Stimulated activated naive B cell treated with anti-CD40 and anti-IgM and Interleukin-4, amounts not matched to agents 10 μg/mL and 1 μg/mL and 100 μg/mL, for 72 hours (primary cell): ENCODE results near the gene SLC5A10.
"Not testable (repeated sequence)": the region's sequence is repeated elsewhere in the genome, so short reads cannot be mapped to it uniquely, and the experiment has no call there.

Experiments used
- ATAC-seq, 2 donors: fragments of 150-1000 bp; cut with Tn5 transposase; replicated peaks; 2 replicates each; pipeline ENCODE4 v1.10.0; 2021; ENCODE audit warnings: moderate library complexity in 1 of 2
- DNase-seq: peaks from one replicate; pipeline ENCODE4 v3.0.0; 2021
- H3K27ac Mint-ChIP-seq: one replicate; pipeline ENCODE4 v1.8.0; 2022; ENCODE audit warnings: mild to moderate bottlenecking, mixed read lengths
- H3K27me3 Mint-ChIP-seq, 2 donors: one replicate each; pipeline ENCODE4 v1.8.0; 2022; ENCODE audit warnings: mixed read lengths in 2 of 2
- H3K36me3 Mint-ChIP-seq, 2 donors: one replicate each; pipeline ENCODE4 v1.8.0; 2022; ENCODE audit warnings: mixed read lengths in 2 of 2, mild to moderate bottlenecking in 1 of 2
- H3K4me1 Mint-ChIP-seq, 2 donors: one replicate each; pipeline ENCODE4 v1.8.0; 2022; ENCODE audit warnings: mixed read lengths in 2 of 2, mild to moderate bottlenecking in 1 of 2
- H3K4me3 Mint-ChIP-seq, 2 donors: one replicate each; pipeline ENCODE4 v1.8.0; 2022; ENCODE audit warnings: mild to moderate bottlenecking in 2 of 2, mixed read lengths in 2 of 2, moderate library complexity in 1 of 2
- H3K9me3 Mint-ChIP-seq, 2 donors: one replicate each; pipeline ENCODE4 v1.8.0; 2022; ENCODE audit warnings: mixed read lengths in 2 of 2, mild to moderate bottlenecking in 1 of 2

Gene SLC5A10

DNA sequence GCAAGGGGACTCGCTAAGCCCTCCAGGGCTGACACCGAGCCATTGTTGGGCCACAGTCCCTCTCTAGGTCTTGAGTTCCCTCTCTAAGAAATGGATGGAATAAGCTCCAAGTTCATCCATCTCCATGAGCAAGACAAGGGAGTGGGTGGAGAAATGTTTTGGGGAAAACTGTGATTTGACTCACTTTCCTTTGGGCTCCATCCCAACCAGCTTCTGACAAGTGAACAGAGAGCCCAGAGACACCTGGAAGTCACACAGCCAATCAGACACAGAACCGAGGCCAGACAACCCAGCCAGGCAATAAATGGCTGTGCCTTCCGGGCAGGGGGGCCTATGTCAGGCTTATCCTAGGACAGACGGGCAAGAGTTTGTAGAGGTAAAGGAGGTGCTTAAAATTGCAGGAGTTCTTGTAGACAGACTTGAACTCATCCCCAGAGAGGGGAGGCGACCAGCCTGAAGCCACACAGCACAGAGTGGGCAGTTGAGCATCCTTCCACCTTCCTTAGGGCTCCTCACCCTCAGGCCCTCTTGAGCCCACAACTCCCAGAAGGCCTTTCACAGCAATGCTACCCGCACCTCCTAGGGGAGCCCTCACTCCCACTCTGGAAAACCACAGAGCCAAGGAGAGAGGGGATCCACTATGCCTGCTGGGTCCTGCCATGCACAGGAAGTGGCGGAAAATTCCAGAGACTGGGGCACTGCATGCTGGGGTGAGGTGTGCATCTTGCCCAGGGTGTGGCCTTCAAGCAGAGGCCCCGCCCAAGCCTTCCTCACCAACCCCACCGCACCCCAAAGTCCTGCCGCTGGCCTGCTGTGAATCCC lies 62.1 kb downstream of the SLC5A10 start:
- no peaks in the 10 kb centered on the region for H3K9me3 Mint-ChIP-seq
- H3K4me3 Mint-ChIP-seq, result no peak overlapping the region
- peaks cover 3 to 6% of the 10 kb centered on the region in 2 donors for H3K27me3 Mint-ChIP-seq
- no peak for ATAC-seq
- no peak for DNase-seq
- peak overlapping the region; percentile 20 for H3K27ac Mint-ChIP-seq
- peaks cover 3 to 5% of the 10 kb centered on the region in 2 donors for H3K36me3 Mint-ChIP-seq
- peaks cover 15 to 37% of the 10 kb centered on the region in 2 donors for H3K4me1 Mint-ChIP-seq

DNA sequence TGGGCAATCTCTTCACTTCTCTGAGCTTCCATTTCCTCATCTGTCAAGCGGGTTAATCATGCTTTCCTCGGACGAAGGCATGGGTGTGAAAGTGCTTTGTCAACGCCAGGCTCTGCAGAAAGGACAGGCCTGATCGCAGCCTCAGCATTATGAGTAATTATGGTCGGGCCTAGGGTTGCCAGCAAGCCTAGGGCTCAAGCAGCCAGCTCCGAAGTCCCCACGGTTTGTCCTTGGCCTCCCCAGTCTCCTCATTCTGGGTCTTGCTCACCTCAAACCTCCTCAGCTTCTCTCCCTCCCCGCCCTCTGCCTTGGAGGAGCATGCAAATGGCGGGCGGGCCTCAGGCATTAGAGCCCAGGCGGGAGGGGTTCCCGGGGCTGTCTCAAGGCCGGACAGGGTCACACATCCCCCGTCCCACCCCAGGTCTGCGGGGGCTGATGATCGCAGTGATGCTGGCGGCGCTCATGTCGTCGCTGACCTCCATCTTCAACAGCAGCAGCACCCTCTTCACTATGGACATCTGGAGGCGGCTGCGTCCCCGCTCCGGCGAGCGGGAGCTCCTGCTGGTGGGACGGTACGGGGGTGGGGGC lies 62.8 kb downstream of the SLC5A10 start:
- Mint-ChIP-seq H3K4me3 (no peak overlapping the region), H3K27ac (no peak overlapping the region), H3K27me3 (peaks cover 2 to 3% of the 10 kb centered on the region in 2 donors), H3K9me3 (no peaks in the 10 kb centered on the region), H3K4me1 (peaks cover 19 to 35% of the 10 kb centered on the region in 2 donors), H3K36me3 (peaks cover 6% of the 10 kb centered on the region in 2 donors)
- DNase-seq (no peak), ATAC-seq (no peak)

GRCh38 chr17:19015428-19015827 lies 63.5 kb downstream of the SLC5A10 start:
- peaks cover 6 to 13% of the 10 kb centered on the region in 2 donors for H3K36me3 Mint-ChIP-seq
- H3K27me3 Mint-ChIP-seq, result peaks cover 0 to 3% of the 10 kb centered on the region in 2 donors
- H3K4me1 Mint-ChIP-seq, result peaks cover 25 to 33% of the 10 kb centered on the region in 2 donors
- no peaks in the 10 kb centered on the region for H3K9me3 Mint-ChIP-seq
- H3K4me3 Mint-ChIP-seq, result no peak overlapping the region
- no peak for ATAC-seq
- H3K27ac Mint-ChIP-seq, result peak overlapping the region; percentile 62
- DNase-seq, result no peak

- Mint-ChIP-seq H3K27ac (peak overlapping the region; percentile 82), H3K4me1 (peaks cover 27 to 32% of the 10 kb centered on the region in 2 donors), H3K4me3 (no peak overlapping the region), H3K27me3 (no peaks in the 10 kb centered on the region), H3K36me3 (peaks cover 11 to 19% of the 10 kb centered on the region in 2 donors), H3K9me3 (no peaks in the 10 kb centered on the region)
- ATAC-seq (no peak), DNase-seq (no peak)
Observed at GRCh38 chr17:19016297-19016696, 64.3 kb downstream of the SLC5A10 start.

GRCh38 chr17:19016881-19017280 lies 64.9 kb downstream of the SLC5A10 start:
- peaks cover 27 to 32% of the 10 kb centered on the region in 2 donors for H3K4me1 Mint-ChIP-seq
- ATAC-seq (peak in 1 of 2 donors; percentile 17), DNase-seq (no peak)
- H3K4me3 Mint-ChIP-seq, result peak overlapping the region in 1 of 2 donors; percentile 4
- peaks cover 14 to 25% of the 10 kb centered on the region in 2 donors for H3K36me3 Mint-ChIP-seq
- peak overlapping the region; percentile 82 for H3K27ac Mint-ChIP-seq
- H3K27me3 Mint-ChIP-seq, result no peaks in the 10 kb centered on the region
- H3K9me3 Mint-ChIP-seq, result no peaks in the 10 kb centered on the region

GRCh38 chr17:19017401-19017800 lies 65.4 kb downstream of the SLC5A10 start:
- no peak overlapping the region for H3K4me3 Mint-ChIP-seq
- no peak for DNase-seq
- H3K4me1 Mint-ChIP-seq, result peaks cover 25 to 32% of the 10 kb centered on the region in 2 donors
- H3K27me3 Mint-ChIP-seq, result no peaks in the 10 kb centered on the region
- peak; percentile 11 to 20 for ATAC-seq
- peak overlapping the region; percentile 82 for H3K27ac Mint-ChIP-seq
- no peaks in the 10 kb centered on the region for H3K9me3 Mint-ChIP-seq
- H3K36me3 Mint-ChIP-seq, result peaks cover 14 to 25% of the 10 kb centered on the region in 2 donors

- Mint-ChIP-seq H3K27me3 (no peaks in the 10 kb centered on the region), H3K9me3 (no peaks in the 10 kb centered on the region), H3K4me3 (no peak overlapping the region), H3K4me1 (peaks cover 27 to 38% of the 10 kb centered on the region in 2 donors), H3K27ac (peak overlapping the region; percentile 47), H3K36me3 (peaks cover 19 to 30% of the 10 kb centered on the region in 2 donors)
- DNase-seq (no peak), ATAC-seq (no peak)
Observed at GRCh38 chr17:19017804-19018599, 66.0 kb downstream of the SLC5A10 start.

- Mint-ChIP-seq H3K27me3 (no peaks in the 10 kb centered on the region), H3K36me3 (peaks cover 19 to 32% of the 10 kb centered on the region in 2 donors), H3K27ac (peak overlapping the region; percentile 31), H3K9me3 (no peaks in the 10 kb centered on the region), H3K4me1 (peaks cover 28 to 39% of the 10 kb centered on the region in 2 donors), H3K4me3 (no peak overlapping the region)
- ATAC-seq (no peak), DNase-seq (no peak)
Observed at GRCh38 chr17:19018600-19018950, 66.6 kb downstream of the SLC5A10 start.

- peak overlapping the region in 1 of 2 donors; percentile 38 for H3K4me3 Mint-ChIP-seq
- ATAC-seq, result no peak
- H3K27me3 Mint-ChIP-seq, result no peaks in the 10 kb centered on the region
- H3K36me3 Mint-ChIP-seq, result peaks cover 19 to 36% of the 10 kb centered on the region in 2 donors
- DNase-seq, result no peak
- H3K4me1 Mint-ChIP-seq, result peaks cover 31 to 44% of the 10 kb centered on the region in 2 donors
- H3K9me3 Mint-ChIP-seq, result no peaks in the 10 kb centered on the region
- peak overlapping the region; percentile 38 for H3K27ac Mint-ChIP-seq
Observed at GRCh38 chr17:19019041-19019941, 67.3 kb downstream of the SLC5A10 start.

- H3K9me3 Mint-ChIP-seq, result no peaks in the 10 kb centered on the region
- H3K36me3 Mint-ChIP-seq, result peaks cover 21 to 43% of the 10 kb centered on the region in 2 donors
- peak overlapping the region; percentile 84 for H3K27ac Mint-ChIP-seq
- ATAC-seq, result no peak
- H3K27me3 Mint-ChIP-seq, result no peaks in the 10 kb centered on the region
- peaks cover 35 to 44% of the 10 kb centered on the region in 2 donors for H3K4me1 Mint-ChIP-seq
- DNase-seq, result no peak
- no peak overlapping the region for H3K4me3 Mint-ChIP-seq
Observed at GRCh38 chr17:19020016-19020415, 68.1 kb downstream of the SLC5A10 start.

GRCh38 chr17:19021011-19021621 lies 69.2 kb downstream of the SLC5A10 start:
- ATAC-seq, DNase-seq, H3K4me3 Mint-ChIP-seq, H3K9me3 Mint-ChIP-seq, H3K27me3 Mint-ChIP-seq: not testable (repeated sequence)
- Mint-ChIP-seq H3K4me1 (peaks cover 33 to 44% of the 10 kb centered on the region in 2 donors), H3K27ac (peak overlapping the region; percentile 20), H3K36me3 (peaks cover 21 to 43% of the 10 kb centered on the region in 2 donors)

- peaks cover 32 to 42% of the 10 kb centered on the region in 2 donors for H3K4me1 Mint-ChIP-seq
- H3K4me3 Mint-ChIP-seq, result no peak overlapping the region
Observed at GRCh38 chr17:19021622-19022083, 69.7 kb downstream of the SLC5A10 start.

DNA sequence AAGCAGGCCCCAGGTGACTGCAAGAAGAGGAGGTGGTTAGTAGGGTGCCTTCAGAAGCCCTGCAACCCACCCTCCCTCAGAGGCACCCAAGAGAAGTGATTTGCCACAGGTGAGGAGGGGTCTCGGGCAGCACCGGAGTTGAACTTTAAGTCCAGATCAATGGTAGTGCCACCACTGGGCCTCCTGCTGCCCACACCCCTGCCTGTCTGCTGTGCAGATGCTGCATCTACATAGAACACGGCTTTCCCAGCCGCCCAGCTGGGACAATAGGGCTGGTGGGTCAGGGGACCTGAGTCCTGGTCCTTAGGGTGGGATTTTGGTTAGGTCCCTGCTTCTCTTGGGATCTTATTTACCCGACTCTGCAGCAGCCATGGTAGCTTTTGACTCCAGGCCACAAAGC lies 70.2 kb downstream of the SLC5A10 start:
- Mint-ChIP-seq H3K27me3 (no peaks in the 10 kb centered on the region), H3K4me3 (no peak overlapping the region), H3K4me1 (peaks cover 29 to 37% of the 10 kb centered on the region in 2 donors), H3K9me3 (no peaks in the 10 kb centered on the region), H3K27ac (no peak overlapping the region), H3K36me3 (peaks cover 21 to 43% of the 10 kb centered on the region in 2 donors)
- DNase-seq (no peak), ATAC-seq (no peak)

More at GRCh38 chr17:19021622-19022083, 69.7 kb downstream of the SLC5A10 start:
- DNase-seq (no peak), ATAC-seq (no peak)
- Mint-ChIP-seq H3K36me3 (peaks cover 21 to 43% of the 10 kb centered on the region in 2 donors), H3K27ac (no peak overlapping the region), H3K9me3 (no peaks in the 10 kb centered on the region), H3K27me3 (no peaks in the 10 kb centered on the region)
